PC-9 (cell line): ENCODE data around the gene MSANTD2.

ENCODE experiments used
- CTCF ChIP-seq: fragments of 200-600 bp; sonication (generic); conservative IDR thresholded peaks from 2 replicates; pipeline ENCODE4 v1.6.1; 2017; ENCODE audit warnings: mixed run types, antibody characterized with exemption, mild to moderate bottlenecking, moderate library complexity
- EZH2 ChIP-seq: fragments of 200-600 bp; sonication (generic); IDR thresholded peaks from 2 replicates; pipeline ENCODE4 v1.8.0; 2017; ENCODE audit warnings: antibody characterized with exemption, low read depth

- no peak for TF ChIP-seq EZH2
- TF ChIP-seq CTCF, result no peak
Measured at GRCh38 chr11:124761301-124762104, 38.7 kb downstream of the MSANTD2 start.
